T-helper 22 cell (primary cell): ENCODE measurements around the gene CDKL5.

Experiments used
- DNase-seq: peaks from one replicate; pipeline ENCODE4 v3.0.0-alpha.2; 2020; ENCODE audit warnings: low read depth

CDKL5 gene

GRCh38 chrX:18698737-18699650, 273.6 kb downstream of the CDKL5 start:
- DNase-seq = no peak

- DNase-seq = no peak
Measured at GRCh38 chrX:18701621-18702361, 276.4 kb downstream of the CDKL5 start.

GRCh38 chrX:18702362-18703195, 277.2 kb downstream of the CDKL5 start:
- DNase-seq = no peak
